Measurements from ENCODE around the gene BLID.

DNA sequence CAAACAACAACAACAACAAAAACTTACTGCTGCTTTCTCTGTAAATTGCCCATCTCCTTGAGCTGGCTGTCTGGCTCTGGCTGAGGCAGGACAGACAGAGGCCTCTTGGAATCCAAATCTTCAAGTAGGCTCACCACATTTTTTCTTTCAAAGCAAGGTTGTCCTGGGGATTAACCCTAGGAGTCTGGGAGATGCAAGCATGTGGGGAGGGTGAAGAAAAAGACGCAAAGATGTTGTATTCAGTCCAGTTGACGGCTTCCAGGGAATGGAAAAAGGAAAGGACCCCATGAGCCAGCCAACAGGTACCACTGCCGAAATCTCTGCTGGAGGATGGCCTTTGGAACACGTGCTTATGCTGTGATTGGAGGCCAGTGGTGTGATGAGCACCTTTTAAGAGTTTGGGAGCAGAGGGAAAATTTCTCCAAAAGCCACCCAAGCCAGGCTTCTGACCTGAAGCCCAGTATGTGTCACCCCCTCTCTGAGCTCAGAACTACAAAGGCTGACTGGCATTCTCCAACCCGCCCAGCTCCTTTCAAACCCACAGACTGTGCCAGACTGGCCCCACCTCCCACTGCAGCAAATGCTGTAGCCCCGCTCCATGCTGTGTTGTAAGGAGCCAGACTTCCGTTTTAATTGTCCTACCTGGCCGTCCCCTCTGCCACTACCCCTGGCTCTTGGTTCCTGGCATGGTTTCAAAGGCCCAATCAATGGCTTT lies 10.8 kb downstream of the BLID start:
- TF ChIP-seq POLR2AphosphoS5 (IDR thresholded peaks at IDR 0.05; ENCODE audit: low read depth): no peak
- TF ChIP-seq, protein P1, sequence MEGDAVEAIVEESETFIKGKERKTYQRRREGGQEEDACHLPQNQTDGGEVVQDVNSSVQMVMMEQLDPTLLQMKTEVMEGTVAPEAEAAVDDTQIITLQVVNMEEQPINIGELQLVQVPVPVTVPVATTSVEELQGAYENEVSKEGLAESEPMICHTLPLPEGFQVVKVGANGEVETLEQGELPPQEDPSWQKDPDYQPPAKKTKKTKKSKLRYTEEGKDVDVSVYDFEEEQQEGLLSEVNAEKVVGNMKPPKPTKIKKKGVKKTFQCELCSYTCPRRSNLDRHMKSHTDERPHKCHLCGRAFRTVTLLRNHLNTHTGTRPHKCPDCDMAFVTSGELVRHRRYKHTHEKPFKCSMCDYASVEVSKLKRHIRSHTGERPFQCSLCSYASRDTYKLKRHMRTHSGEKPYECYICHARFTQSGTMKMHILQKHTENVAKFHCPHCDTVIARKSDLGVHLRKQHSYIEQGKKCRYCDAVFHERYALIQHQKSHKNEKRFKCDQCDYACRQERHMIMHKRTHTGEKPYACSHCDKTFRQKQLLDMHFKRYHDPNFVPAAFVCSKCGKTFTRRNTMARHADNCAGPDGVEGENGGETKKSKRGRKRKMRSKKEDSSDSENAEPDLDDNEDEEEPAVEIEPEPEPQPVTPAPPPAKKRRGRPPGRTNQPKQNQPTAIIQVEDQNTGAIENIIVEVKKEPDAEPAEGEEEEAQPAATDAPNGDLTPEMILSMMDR (conservative IDR thresholded peaks at IDR 0.05; ENCODE audit: low read depth in 2 of 2): no peak
- TF ChIP-seq, protein P2, sequence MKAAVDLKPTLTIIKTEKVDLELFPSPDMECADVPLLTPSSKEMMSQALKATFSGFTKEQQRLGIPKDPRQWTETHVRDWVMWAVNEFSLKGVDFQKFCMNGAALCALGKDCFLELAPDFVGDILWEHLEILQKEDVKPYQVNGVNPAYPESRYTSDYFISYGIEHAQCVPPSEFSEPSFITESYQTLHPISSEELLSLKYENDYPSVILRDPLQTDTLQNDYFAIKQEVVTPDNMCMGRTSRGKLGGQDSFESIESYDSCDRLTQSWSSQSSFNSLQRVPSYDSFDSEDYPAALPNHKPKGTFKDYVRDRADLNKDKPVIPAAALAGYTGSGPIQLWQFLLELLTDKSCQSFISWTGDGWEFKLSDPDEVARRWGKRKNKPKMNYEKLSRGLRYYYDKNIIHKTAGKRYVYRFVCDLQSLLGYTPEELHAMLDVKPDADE (IDR thresholded peaks at IDR 0.05): no peak
- TF ChIP-seq ZNF114 (CRISPR knock-in tag; IDR thresholded peaks at IDR 0.05): no peak
- no peak for TF ChIP-seq EZH2phosphoT487 (IDR thresholded peaks at IDR 0.05; ENCODE audit: unreplicated experiment)
- TF ChIP-seq EZH2 (IDR thresholded peaks at IDR 0.05; ENCODE audit: low read depth, unreplicated experiment): no peak
- no peak for TF ChIP-seq CREB1 (CRISPR knock-in tag; IDR thresholded peaks at IDR 0.05; ENCODE audit: low read depth)
- no peak for TF ChIP-seq JUNB (IDR thresholded peaks at IDR 0.05; ENCODE audit: unreplicated experiment)

Data from GM23338 (cell line).